ENCODE results near the gene RAB25. TPM values are rescaled to one million over a fixed set of nuclear protein-coding genes. Genes with fewer than 3 reads are reported as not detected.
A peak's percentile ranks its signal among the peaks of the same experiment; 100 is the strongest.

Gene RAB25
- total RNA-seq, 1 donor from 2014 or later = not detected

DNA sequence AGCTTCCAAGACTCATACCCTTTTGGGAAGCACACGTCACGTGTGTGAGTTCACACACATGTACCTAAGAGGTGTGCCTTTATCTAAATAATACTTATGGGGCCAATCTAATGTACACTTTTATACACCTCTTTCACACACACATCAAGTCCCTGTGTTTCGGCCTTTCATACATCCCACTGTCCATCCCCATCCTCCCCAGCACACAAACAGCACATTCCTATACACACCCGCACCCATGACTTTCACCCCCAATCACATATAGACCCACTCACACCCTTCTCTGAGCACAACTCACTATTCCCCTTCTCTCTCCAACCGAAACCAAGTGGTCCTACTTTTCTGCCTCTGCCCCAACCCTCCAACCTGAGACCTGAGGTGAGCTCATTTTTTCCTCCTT lies 17.8 kb downstream of the RAB25 start:
- DNase-seq (ENCODE audit: low read depth, low spot score) = no peak

DNA sequence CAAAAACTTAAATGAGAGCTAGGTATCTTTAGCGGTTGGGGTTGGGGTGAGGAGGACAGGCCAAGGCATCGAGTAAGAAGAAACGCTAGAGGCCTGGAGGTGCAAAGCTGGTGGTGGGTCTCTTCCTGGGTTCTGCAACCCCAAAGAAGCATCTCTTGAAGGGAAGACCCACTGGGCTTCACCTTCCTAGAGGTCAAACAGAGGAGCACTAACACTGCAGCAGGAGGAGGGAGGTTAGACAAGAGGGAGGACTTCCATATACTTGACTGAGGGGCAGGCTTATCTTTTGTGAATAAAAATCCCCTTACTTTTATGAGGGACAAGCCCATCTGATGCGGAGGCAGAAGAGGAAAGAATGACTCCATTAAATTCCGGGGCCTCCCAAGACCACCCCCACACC lies 18.8 kb downstream of the RAB25 start:
- DNase-seq (ENCODE audit: low read depth, low spot score) = no peak

DNA sequence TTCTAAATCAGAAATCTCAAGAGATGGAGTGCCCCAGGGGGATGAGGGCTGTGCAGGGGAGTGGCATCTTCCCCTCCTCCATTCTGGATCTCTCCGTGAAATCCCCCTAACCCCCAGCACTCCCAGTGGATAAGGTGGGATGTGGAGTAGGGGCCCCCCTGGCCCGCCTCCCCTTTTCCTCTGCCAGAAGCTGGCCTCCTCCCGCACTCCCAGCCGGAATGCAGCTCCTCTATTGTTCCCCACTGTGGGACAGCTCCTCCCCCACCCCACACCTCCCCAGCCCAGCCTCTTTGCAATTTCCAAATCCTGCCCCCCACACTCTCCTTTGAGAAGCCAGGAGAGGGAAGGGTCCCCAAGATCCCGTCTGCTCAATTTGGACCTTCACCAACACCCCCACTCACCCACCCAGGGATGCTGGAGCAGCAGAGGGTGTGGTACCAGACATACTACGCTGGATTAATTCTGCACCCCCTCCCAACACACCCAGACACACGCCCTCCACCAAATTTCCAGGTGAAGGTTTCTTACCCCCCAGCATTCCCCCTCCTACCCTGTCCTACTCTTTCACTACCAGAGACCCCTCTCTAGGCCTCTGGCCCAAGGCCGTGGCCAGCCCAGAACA lies 19.4 kb downstream of the RAB25 start:
- DNase-seq (ENCODE audit: low read depth, low spot score) = no peak

DNA sequence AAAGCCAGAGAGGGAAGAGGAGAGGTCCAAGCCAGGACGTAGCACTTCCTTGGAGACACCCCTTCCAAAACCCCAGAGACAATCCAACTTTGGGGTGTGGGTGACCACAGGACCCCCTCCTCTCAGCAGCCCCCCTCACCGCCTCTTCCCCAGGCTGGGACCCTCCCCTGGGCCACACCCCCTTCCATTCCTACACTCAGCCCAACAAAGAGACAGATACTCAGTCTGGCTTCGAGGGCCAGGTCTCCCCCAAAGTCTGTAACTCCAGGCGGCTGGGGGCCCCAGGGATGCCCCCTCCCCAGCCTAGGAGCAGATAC lies 19.9 kb downstream of the RAB25 start:
- DNase-seq (ENCODE audit: low read depth, low spot score) = no peak

GRCh38 chr1:156081180-156081916 lies 20.4 kb downstream of the RAB25 start:
- DNase-seq (ENCODE audit: low read depth, low spot score) = no peak

DNA sequence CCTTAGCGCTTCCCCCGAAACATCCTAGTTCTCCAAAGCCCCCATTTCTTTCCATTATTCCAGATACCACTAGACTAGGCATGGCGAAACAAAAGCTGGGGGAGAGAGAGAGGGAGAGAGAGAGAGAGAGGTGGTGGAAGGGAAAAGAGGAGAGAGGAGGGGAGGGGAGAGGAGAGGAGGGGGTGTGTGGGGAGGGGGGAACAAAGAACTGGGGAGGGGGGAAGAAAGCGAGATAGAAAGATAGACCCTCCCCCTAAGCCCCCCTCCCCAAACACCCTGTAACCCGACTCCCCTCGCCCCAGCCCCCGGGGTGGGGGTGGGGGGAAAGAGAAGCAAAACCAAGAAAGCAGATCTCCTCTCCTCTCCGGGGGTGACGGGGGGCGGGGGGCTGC lies 21.0 kb downstream of the RAB25 start:
- DNase-seq (ENCODE audit: low read depth, low spot score) = no peak

- no peak for DNase-seq (ENCODE audit: low read depth, low spot score)
Observed at GRCh38 chr1:156082309-156083091, 21.5 kb downstream of the RAB25 start, which contains the start of gene MEX3A. Gene MEX3A (minus strand): TSS chr1:156082465. CDS start chr1:156081998, 467 bp downstream.

- DNase-seq (ENCODE audit: low read depth, low spot score) = no peak
Observed at GRCh38 chr1:156083800-156084790, 23.1 kb downstream of the RAB25 start.

DNA sequence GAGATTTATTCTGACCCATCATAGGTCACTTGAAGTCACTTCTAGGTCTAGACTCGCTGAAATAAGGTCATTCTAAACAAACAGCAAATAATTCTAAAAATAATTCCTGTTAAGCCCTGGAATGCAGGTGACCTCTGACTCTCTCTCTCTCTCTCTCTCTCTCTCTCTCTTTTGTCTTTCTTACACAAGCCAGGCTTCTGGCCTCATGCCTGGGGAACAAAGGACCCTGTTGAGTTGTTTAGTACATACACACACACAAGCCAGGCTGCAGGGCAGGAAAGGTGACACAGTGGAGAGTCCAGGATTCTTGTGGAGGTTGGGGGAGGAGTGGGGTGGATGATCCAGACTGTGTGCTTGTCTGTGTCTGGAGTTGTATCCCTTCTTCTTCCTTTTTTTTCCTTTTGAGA lies 25.3 kb downstream of the RAB25 start:
- peak; percentile 77 for DNase-seq (ENCODE audit: low read depth, low spot score)

GRCh38 chr1:156089704-156090103 lies 28.7 kb downstream of the RAB25 start:
- no peak for DNase-seq (ENCODE audit: low read depth, low spot score)

DNA sequence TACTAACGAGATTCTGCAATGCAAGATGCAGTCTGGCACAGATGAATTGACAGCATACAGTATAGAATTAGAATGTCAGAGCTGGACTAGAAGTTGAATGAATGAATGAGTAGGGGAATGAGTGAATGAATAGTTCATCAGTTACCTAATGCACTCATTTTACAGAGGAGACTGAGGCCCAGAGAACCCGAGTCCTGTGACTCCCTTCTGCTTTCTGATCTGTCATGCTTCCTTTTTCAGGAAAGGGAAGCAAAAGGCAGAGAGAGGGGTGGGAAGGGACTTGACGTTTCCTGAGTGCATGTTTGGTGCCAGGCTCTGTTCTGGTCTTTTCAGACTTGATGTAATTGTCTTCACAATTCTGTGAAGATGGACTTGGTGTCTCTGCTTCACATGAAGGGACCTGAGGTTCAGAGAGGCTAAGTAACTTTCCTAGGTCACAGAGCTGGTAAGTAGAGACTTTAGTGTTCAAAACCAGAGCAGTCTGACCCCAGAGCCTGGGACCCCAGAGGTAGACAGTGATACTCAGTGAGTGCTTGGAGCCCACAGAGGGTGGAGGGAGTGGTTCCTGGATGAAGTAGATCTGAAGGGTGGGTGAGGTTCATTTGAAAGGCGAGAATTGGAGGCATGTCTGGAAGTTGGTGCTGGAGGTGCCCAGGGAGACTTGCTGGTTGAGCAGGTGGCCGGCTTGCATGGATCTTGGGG lies 29.3 kb downstream of the RAB25 start:
- no peak for DNase-seq (ENCODE audit: low read depth, low spot score)

- DNase-seq (ENCODE audit: low read depth, low spot score) = no peak
Observed at GRCh38 chr1:156090840-156091188, 29.9 kb downstream of the RAB25 start.

DNA sequence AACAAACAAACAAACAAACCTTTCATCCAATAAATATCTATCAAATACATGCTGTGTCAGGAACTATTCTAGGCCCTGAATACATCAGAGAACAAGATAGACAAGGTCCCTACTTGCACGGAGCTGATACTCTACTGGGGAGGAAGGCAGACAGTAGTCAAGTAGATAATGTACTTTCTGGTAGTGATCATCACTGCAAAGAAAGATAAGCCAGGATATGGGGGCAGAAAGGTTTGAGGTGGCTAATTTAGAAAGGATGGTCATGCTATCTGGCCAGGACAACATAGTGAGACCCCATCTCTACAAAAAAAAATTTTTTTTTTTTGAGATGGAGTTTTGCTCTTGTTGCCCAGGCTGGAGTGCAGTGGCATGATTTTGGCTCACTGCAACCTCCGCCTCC lies 30.6 kb downstream of the RAB25 start:
- no peak for DNase-seq (ENCODE audit: low read depth, low spot score)

DNA sequence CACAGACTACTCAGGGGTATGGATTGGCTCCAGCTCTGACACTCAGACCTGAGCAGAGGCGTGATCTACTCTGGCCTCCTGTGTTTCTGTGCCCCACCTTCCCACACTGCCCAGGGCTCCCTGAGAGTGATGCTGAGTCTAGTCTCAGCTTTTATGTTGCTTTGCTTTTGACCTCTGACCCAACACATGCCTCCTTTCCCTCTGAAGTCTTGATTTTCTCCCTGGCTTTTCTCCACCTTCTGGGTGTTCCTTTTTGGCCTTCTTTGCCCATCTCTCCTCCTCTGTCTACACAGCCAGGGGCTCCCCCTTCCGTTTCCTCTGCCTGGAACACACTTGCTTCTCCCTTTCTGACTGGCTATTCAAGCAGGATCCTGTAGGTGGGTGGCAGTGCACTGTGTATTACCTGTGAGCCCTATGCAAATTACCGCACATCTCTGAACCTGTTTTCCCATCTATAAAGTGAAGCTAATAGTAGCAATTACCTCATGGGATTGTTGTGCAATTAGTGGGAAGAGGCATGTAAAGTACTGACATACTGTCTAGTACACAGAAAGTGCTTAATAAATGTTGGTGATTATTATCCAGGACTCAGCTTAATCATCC lies 35.0 kb downstream of the RAB25 start:
- DNase-seq (ENCODE audit: low read depth, low spot score) = no peak

DNA sequence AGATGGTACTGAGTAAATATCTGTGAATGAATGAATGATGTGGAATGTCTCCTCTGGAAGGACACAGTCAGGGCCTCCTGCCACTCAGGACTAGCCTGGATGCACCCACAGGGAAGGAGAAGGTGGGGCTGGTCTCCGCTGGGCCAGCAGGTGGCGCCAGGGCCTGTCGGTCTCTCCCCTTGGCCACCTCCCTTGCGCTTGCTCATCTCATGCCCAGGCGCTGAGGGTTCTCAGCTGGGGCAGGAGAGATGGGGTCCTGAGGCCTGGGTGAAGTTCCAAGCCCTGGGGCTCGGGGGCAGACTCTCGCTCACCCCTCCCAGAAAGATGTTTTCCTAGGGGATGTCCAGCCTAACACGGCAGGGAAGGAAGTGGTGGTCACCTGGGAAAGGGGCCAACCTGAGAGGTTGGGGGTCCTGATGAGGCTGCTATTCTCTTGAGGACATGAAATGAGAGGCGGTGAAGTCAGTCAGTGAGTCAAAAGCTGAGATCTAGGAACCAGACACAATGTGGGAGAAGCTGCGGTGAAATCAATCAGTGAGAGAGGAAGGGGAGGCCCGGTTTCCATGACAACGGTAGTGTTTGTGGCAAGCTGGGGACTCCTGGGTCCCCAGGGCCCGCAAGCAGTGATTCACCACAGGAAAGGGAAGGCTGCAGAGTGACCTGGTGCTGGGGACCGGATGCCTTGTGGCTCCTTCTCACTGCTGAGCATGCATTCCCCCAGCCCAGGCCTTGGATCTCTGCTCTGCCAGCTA lies 35.9 kb downstream of the RAB25 start:
- DNase-seq (ENCODE audit: low read depth, low spot score) = peak; percentile 91

DNA sequence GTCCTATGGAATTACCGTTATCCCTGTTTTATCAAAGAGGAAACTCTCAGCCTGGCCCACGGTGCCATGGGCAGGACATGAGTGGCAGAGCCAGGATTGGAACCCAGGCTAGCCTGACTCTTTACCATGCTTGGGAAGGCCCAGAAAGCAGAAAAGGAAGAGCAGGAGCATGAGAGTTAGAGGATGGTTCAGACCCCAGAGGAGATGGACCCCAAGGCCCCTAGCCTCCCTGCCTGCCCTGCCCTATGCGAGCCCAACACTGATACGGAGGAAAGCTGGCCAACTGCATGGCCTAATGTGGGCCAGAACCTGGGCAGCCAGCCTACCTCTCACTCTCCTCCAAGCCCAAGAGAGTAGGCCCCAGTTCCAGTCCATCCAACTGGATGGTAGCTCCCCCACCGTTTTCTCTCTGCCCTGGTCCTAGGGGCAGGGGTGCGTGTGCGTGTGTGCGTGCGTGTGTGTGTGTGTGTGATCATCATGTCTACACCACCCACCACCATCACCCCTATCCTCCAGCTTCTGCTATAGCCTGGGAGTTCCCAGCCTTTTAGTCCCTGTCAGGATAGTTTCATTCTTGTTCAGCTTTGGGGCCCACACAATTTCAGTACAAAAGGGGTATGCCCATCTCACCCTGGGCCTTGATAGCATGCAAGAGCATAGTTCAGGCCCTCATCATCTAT lies 36.7 kb downstream of the RAB25 start:
- no peak for DNase-seq (ENCODE audit: low read depth, low spot score)

DNA sequence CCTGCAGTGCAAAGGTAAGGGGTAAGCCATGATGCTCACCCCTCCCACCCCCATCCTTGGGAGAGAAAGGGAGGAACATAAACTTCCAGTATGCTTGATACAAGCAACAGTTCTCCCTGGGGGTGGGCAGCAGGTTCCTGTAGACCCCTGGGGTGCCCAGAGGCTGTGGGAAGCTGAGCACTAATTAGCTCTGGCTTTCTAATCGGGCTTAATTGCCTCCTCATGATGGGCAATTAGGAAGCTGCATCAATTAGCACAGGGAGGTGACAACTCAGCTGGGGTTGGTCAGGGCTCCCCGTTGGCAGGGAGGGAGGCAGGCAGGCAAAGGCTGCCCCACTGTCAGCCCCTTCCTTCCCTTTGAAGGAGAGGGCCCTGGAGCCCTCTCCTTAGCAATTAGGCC lies 37.8 kb downstream of the RAB25 start:
- DNase-seq (ENCODE audit: low read depth, low spot score) = no peak

GRCh38 chr1:156099282-156099681 lies 38.3 kb downstream of the RAB25 start:
- DNase-seq (ENCODE audit: low read depth, low spot score) = no peak

Measured in pulmonary artery endothelial cell (primary cell).